ENCODE measurements around the gene TMEM38A. TPM values are rescaled to one million over a fixed set of nuclear protein-coding genes. Genes with fewer than 3 reads are reported as not detected.

TMEM38A gene
- total RNA-seq, 1 donor from 2014 or later, result 7.1 TPM

DNA sequence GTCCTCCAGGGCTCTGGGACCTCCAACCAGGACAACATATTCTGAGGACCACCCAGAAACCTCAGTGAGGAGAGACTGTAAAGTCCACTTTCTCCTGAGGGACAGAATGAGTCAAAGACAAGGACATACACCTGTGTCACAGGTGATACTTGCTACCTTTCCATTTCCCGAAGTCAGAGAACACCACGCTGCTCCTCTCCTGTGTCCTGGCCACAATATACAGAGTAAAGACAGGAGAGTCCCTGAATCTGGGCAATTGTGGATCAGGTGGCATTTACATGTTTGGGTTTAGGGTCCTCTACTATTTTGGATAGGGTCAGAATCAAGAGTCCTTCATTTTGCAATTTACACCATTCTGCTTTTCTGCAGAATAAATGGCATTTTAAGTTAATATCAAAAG is 37.9 kb upstream of the TMEM38A start:
- H3K4me3 ChIP-seq, result no peak overlapping the region
- no peak for ATAC-seq
- H3K27ac ChIP-seq, result no peak overlapping the region
- H3K27me3 ChIP-seq (ENCODE audit: low read depth), result no peaks in the 10 kb centered on the region
- H3K9me3 ChIP-seq, result no peaks in the 10 kb centered on the region
- intact Hi-C loops (cut with DNase I), result no loop called here
- TF ChIP-seq, protein P1, sequence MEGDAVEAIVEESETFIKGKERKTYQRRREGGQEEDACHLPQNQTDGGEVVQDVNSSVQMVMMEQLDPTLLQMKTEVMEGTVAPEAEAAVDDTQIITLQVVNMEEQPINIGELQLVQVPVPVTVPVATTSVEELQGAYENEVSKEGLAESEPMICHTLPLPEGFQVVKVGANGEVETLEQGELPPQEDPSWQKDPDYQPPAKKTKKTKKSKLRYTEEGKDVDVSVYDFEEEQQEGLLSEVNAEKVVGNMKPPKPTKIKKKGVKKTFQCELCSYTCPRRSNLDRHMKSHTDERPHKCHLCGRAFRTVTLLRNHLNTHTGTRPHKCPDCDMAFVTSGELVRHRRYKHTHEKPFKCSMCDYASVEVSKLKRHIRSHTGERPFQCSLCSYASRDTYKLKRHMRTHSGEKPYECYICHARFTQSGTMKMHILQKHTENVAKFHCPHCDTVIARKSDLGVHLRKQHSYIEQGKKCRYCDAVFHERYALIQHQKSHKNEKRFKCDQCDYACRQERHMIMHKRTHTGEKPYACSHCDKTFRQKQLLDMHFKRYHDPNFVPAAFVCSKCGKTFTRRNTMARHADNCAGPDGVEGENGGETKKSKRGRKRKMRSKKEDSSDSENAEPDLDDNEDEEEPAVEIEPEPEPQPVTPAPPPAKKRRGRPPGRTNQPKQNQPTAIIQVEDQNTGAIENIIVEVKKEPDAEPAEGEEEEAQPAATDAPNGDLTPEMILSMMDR (IDR thresholded peaks at IDR 0.05), result no peak
- no peak for DNase-seq
- H3K4me1 ChIP-seq, result peaks cover 81% of the 10 kb centered on the region
- peaks cover 19% of the 10 kb centered on the region for H3K36me3 ChIP-seq

DNA sequence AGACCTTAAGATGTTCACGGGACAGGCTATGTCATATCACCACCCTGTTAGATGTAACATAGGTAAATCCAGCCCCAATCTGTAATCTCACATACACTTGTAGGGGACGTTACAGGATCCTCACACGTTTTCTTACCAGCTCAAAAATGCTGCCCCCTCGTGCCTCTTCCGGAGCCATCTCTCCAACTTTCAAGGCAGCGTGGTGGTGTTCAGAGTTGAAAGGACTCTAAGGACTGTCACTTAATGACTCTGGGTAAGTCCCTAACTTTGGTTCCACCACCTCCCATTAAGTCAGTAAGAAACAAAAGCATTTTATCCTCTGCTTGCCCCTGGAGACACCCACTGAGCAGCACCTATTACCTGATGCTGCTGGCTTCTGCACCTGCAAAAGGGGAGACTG is 37.4 kb upstream of the TMEM38A start:
- peaks cover 19% of the 10 kb centered on the region for H3K36me3 ChIP-seq
- H3K27me3 ChIP-seq (ENCODE audit: low read depth), result no peaks in the 10 kb centered on the region
- TF ChIP-seq, protein P1 (IDR thresholded peaks at IDR 0.05), result no peak
- no peaks in the 10 kb centered on the region for H3K9me3 ChIP-seq
- ATAC-seq (no peak), DNase-seq (no peak)
- H3K4me1 ChIP-seq, result peaks cover 80% of the 10 kb centered on the region
- H3K27ac ChIP-seq, result peak overlapping the region; percentile 66
- H3K4me3 ChIP-seq, result no peak overlapping the region
- intact Hi-C loops (cut with DNase I), result no loop called here

DNA sequence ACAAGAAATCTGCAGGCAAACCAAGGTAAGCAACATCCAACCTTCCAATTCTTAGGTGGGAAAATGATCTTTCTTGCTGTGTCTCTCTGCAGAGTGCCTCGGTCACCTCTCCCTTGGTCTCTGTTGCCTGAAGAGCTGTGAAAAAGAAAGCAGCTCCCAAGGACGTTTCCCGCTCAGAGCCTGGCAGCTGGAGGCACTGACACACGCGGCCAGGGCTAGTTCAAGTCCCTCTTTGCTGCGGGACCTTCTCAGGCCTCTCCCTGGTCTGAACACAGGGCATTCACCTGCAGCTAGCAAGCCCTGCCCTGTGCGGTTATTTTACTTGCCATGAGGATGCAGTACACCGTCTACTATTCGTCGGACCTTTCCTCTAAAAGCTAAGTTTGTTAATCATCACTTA is 36.7 kb upstream of the TMEM38A start:
- Histone ChIP-seq H3K9me3 (no peaks in the 10 kb centered on the region), H3K36me3 (peaks cover 19% of the 10 kb centered on the region), H3K4me3 (no peak overlapping the region), H3K4me1 (peaks cover 78% of the 10 kb centered on the region), H3K27me3 (ENCODE audit: low read depth) (no peaks in the 10 kb centered on the region), H3K27ac (peak overlapping the region; percentile 66)
- ATAC-seq (no peak), DNase-seq (no peak)
- intact Hi-C loops (cut with DNase I), result no loop called here
- TF ChIP-seq, protein P1 (IDR thresholded peaks at IDR 0.05), result no peak

DNA sequence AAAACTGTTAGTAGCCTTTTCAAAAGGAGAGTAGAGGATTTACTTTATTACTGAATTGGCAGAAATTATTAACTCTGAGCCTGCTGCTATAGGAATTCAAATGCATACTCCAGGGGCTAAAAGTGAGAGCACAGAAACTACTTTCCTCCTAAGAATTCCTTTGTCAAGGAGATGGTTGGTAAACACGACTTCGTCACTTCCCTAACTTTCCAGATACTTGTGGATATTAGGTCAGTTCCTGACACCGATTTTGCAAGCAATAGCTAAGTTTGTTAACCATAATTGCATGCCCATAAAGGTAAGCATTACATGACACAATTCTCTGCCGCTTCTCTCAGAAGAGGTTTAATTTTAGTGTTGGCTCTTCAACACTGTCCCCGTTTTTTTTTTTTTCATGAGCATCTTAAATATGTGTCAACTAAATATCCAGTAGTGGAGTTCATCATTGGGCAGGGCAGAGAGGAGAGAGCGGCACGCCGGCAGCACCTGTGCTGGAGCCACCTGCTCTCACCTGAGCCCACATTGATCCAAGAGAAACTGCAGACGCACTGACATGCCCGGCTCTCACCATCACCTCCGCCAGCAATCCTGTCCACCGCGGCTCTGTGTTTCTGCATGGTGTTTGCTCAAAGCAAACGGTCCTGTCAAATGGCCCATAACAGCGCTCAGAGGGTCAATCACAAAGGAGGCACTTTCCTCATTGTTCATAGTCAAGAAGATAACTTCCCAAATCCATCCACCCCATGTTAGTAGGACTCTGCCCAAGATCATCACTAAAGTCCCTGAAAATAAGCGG is 35.6 kb upstream of the TMEM38A start:
- no peak overlapping the region for H3K4me3 ChIP-seq

DNA sequence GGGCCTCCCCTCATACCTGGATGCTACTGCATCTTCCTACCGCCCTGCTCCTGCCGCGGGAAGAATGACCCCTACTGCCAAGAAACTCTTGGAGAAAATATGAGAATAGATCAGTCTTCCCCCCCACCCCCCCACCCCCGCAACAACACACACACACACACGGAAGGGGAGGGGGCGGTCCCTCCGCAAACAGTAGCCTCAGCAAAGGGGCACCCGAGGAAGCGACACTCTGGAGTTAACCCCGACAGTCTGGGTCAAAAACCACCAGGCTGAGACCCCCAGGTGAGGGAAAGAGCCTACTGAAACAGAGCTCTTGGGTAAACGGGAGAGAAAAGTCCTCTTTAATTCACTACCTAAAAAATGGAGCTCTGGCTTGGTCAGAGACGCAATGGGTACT is 34.1 kb upstream of the TMEM38A start:
- ATAC-seq, result no peak
- no peaks in the 10 kb centered on the region for H3K9me3 ChIP-seq
- peak overlapping the region; percentile 95 for H3K4me3 ChIP-seq
- H3K36me3 ChIP-seq, result peaks cover 33% of the 10 kb centered on the region
- H3K27ac ChIP-seq, result peak overlapping the region; percentile 88
- intact Hi-C loops (cut with DNase I), result no loop called here
- DNase-seq, result no peak
- peaks cover 66% of the 10 kb centered on the region for H3K4me1 ChIP-seq
- TF ChIP-seq, protein P1 (IDR thresholded peaks at IDR 0.05), result no peak
- no peaks in the 10 kb centered on the region for H3K27me3 ChIP-seq (ENCODE audit: low read depth)

More for the DNA sequence above, 35.6 kb upstream of the TMEM38A start:
- no peaks in the 10 kb centered on the region for H3K9me3 ChIP-seq
- H3K36me3 ChIP-seq, result peaks cover 24% of the 10 kb centered on the region
- intact Hi-C loops (cut with DNase I), result no loop called here
- H3K27me3 ChIP-seq (ENCODE audit: low read depth), result no peaks in the 10 kb centered on the region
- DNase-seq (no peak), ATAC-seq (peak; percentile 4 to 39)
- H3K4me1 ChIP-seq, result peaks cover 75% of the 10 kb centered on the region
- peak overlapping the region; percentile 66 for H3K27ac ChIP-seq
- TF ChIP-seq, protein P1 (IDR thresholded peaks at IDR 0.05), result no peak
